WTC11 (cell line): ENCODE data around the gene FAM149B1. TPM values are rescaled to one million over a fixed set of nuclear protein-coding genes. Genes with fewer than 3 reads are reported as not detected.

Experiments
- ATAC-seq: fragments of 200-7000 bp; cut with Tn5 transposase; 2 replicates; pipeline ENCODE4 v1.10.0; 2021; ENCODE audit warnings: mild to moderate bottlenecking, moderate library complexity
- CTCF ChIA-PET: fragments of 300-600 bp; sonication (Branson Sonifier 250); formaldehyde crosslinking; loops from one replicate; lab custom pipeline; 2021; ENCODE audit warnings: antibody characterized with exemption; lab: Charles Lee
- POLR2A ChIA-PET: fragments of 350-600 bp; sonication (Branson Sonifier 250); formaldehyde crosslinking; loops from one replicate; lab custom pipeline; 2021; ENCODE audit warnings: antibody characterized with exemption; lab: Charles Lee
- DNase-seq: peaks from one replicate; pipeline ENCODE4 v3.0.0; 2021; ENCODE audit warnings: low spot score
- H3K27ac Mint-ChIP-seq: 2 replicates; pipeline ENCODE4 v1.8.0; 2021; ENCODE audit warnings: mixed read lengths
- H3K27me3 Mint-ChIP-seq: 2 replicates; pipeline ENCODE4 v1.8.0; 2021; ENCODE audit warnings: low read depth, mild to moderate bottlenecking, moderate library complexity, mixed read lengths
- H3K36me3 Mint-ChIP-seq: 2 replicates; pipeline ENCODE4 v1.8.0; 2021; ENCODE audit warnings: mixed read lengths
- H3K4me1 Mint-ChIP-seq: 2 replicates; pipeline ENCODE4 v1.8.0; 2022; ENCODE audit warnings: mixed read lengths
- H3K4me3 Mint-ChIP-seq: 2 replicates; pipeline ENCODE4 v1.8.0; 2021; ENCODE audit warnings: mild to moderate bottlenecking, moderate library complexity, mixed read lengths
- H3K9me3 Mint-ChIP-seq: 2 replicates; pipeline ENCODE4 v1.8.0; 2021; ENCODE audit warnings: mixed read lengths
- CDX4 ChIP-seq: fragments of 250-450 bp; sonication (Bioruptor Pico); IDR thresholded peaks from 2 replicates; pipeline ENCODE4 v1.9.0; 2021; ENCODE audit warnings: moderate library complexity, mild to moderate bottlenecking, inconsistent platforms, borderline replicate concordance
- CREB1 ChIP-seq: sonication (generic); formaldehyde crosslinking; IDR thresholded peaks from 2 replicates; pipeline ENCODE4 v1.8.0; 2023; ENCODE audit warnings: mild to moderate bottlenecking, missing genetic modification reagents
- E2F4 ChIP-seq: sonication (generic); formaldehyde crosslinking; IDR thresholded peaks from 2 replicates; pipeline ENCODE4 v1.8.1; 2022; ENCODE audit warnings: low read depth, mild to moderate bottlenecking, moderate library complexity, missing genetic modification reagents, borderline replicate concordance
- ESRRA ChIP-seq: sonication (generic); formaldehyde crosslinking; IDR thresholded peaks from 2 replicates; pipeline ENCODE4 v1.8.1; 2022; ENCODE audit warnings: mild to moderate bottlenecking, missing genetic modification reagents, borderline replicate concordance
- FOXJ3 ChIP-seq: sonication (generic); formaldehyde crosslinking; IDR thresholded peaks from 2 replicates; pipeline ENCODE4 v1.9.0; 2021; ENCODE audit warnings: missing genetic modification reagents, mild to moderate bottlenecking, borderline replicate concordance
- GABPB1 ChIP-seq: sonication (generic); formaldehyde crosslinking; IDR thresholded peaks from 2 replicates; pipeline ENCODE4 v1.8.1; 2023; ENCODE audit warnings: mild to moderate bottlenecking, missing genetic modification reagents
- GRHL2 ChIP-seq: fragments of 250-450 bp; sonication (Bioruptor Pico); IDR thresholded peaks from 2 replicates; pipeline ENCODE4 v1.8.0; 2022; ENCODE audit warnings: mild to moderate bottlenecking, moderate library complexity; ENCODE audit not compliant: insufficient replicate concordance, severe bottlenecking
- HMGA2 ChIP-seq: fragments of 250-450 bp; sonication (Bioruptor Pico); IDR thresholded peaks from 2 replicates; pipeline ENCODE4 v1.4.0; 2021; ENCODE audit warnings: mild to moderate bottlenecking, moderate library complexity
- IRF1 ChIP-seq: sonication (generic); formaldehyde crosslinking; IDR thresholded peaks from 2 replicates; pipeline ENCODE4 v1.8.0; 2023; ENCODE audit warnings: missing genetic modification reagents
- MLX ChIP-seq: sonication (generic); formaldehyde crosslinking; IDR thresholded peaks from 2 replicates; pipeline ENCODE4 v1.8.1; 2023; ENCODE audit warnings: mild to moderate bottlenecking, missing genetic modification reagents, moderate library complexity
- NFATC4 ChIP-seq: fragments of 250-450 bp; sonication (Bioruptor Pico); IDR thresholded peaks from 2 replicates; pipeline ENCODE4 v1.9.0; 2021; ENCODE audit warnings: mild to moderate bottlenecking
- NFYB ChIP-seq: sonication (generic); formaldehyde crosslinking; conservative IDR thresholded peaks from 2 replicates; pipeline ENCODE4 v1.8.0; 2022; ENCODE audit warnings: low read depth, missing genetic modification reagents
- NR1H2 ChIP-seq: sonication (generic); formaldehyde crosslinking; IDR thresholded peaks from 2 replicates; pipeline ENCODE4 v1.9.0; 2021; ENCODE audit warnings: mild to moderate bottlenecking, moderate library complexity, missing genetic modification reagents
- NR2C2 ChIP-seq: sonication (generic); formaldehyde crosslinking; IDR thresholded peaks from 2 replicates; pipeline ENCODE4 v1.8.0; 2022; ENCODE audit warnings: mild to moderate bottlenecking, missing genetic modification reagents
- RELA ChIP-seq: sonication (generic); formaldehyde crosslinking; IDR thresholded peaks from 2 replicates; pipeline ENCODE4 v1.8.1; 2022; ENCODE audit warnings: missing genetic modification reagents, mild to moderate bottlenecking, borderline replicate concordance
- SMAD4 ChIP-seq: sonication (generic); formaldehyde crosslinking; IDR thresholded peaks from 2 replicates; pipeline ENCODE4 v1.8.0; 2022; ENCODE audit warnings: mild to moderate bottlenecking, missing genetic modification reagents
- STAT6 ChIP-seq: sonication (generic); formaldehyde crosslinking; conservative IDR thresholded peaks from 2 replicates; pipeline ENCODE4 v1.8.1; 2023; ENCODE audit warnings: mild to moderate bottlenecking, low read depth, missing genetic modification reagents, moderate library complexity
- TCF7 ChIP-seq: sonication (generic); formaldehyde crosslinking; IDR thresholded peaks from 2 replicates; pipeline ENCODE4 v1.8.0; 2022; ENCODE audit warnings: mild to moderate bottlenecking, low read depth, missing genetic modification reagents, moderate library complexity
- USF2 ChIP-seq: sonication (generic); formaldehyde crosslinking; IDR thresholded peaks from 2 replicates; pipeline ENCODE4 v1.8.1; 2023; ENCODE audit warnings: mild to moderate bottlenecking, missing genetic modification reagents, moderate library complexity
- ZNF121 ChIP-seq: sonication (generic); formaldehyde crosslinking; IDR thresholded peaks from 2 replicates; pipeline ENCODE4 v1.8.0; 2023; ENCODE audit warnings: missing genetic modification reagents
- ZNF263 ChIP-seq: sonication (generic); formaldehyde crosslinking; IDR thresholded peaks from 2 replicates; pipeline ENCODE4 v1.8.1; 2022; ENCODE audit warnings: low read depth, mild to moderate bottlenecking, moderate library complexity, missing genetic modification reagents
- ZNF281 ChIP-seq: sonication (generic); formaldehyde crosslinking; IDR thresholded peaks from 2 replicates; pipeline ENCODE4 v1.8.0; 2023; ENCODE audit warnings: mild to moderate bottlenecking, missing genetic modification reagents
- ZNF416 ChIP-seq: fragments of 250-450 bp; sonication (Bioruptor Pico); IDR thresholded peaks from 2 replicates; pipeline ENCODE4 v1.9.0; 2021; ENCODE audit warnings: mild to moderate bottlenecking, inconsistent platforms
- total RNA-seq: library from RNA; stranded (reverse); gene quantifications from 3 replicates; pipeline ENCODE4 v1.2.3, GENCODE V29; 2021

The FAM149B1 gene
- total RNA-seq, 1 experiment from 2014 or later: 13.8 TPM

GRCh38 chr10:73183667-73184281 lies 15.9 kb downstream of the FAM149B1 start:
- no peak overlapping the region for H3K4me3 Mint-ChIP-seq
- no peak overlapping the region for H3K27ac Mint-ChIP-seq
- ChIA-PET POLR2A (no interaction called here), CTCF (no interaction called here)
- no peaks in the 10 kb centered on the region for H3K4me1 Mint-ChIP-seq
- no peaks in the 10 kb centered on the region for H3K27me3 Mint-ChIP-seq
- peaks cover 5% of the 10 kb centered on the region for H3K9me3 Mint-ChIP-seq
- ATAC-seq: no peak
- no peak for DNase-seq
- peaks cover 20% of the 10 kb centered on the region for H3K36me3 Mint-ChIP-seq
- TF ChIP-seq ZNF416 (CRISPR knock-in tag): no peak
- TF ChIP-seq STAT6 (CRISPR knock-in tag): no peak
- TF ChIP-seq ESRRA (CRISPR knock-in tag): no peak
- TF ChIP-seq E2F4: no peak
- TF ChIP-seq GABPB1 (CRISPR knock-in tag): no peak
- no peak for TF ChIP-seq HMGA2
- TF ChIP-seq GRHL2 (CRISPR knock-in tag): no peak

GRCh38 chr10:73186266-73186665 lies 18.3 kb downstream of the FAM149B1 start:
- peaks cover 3% of the 10 kb centered on the region for H3K9me3 Mint-ChIP-seq
- ChIA-PET CTCF (no interaction called here), POLR2A (no interaction called here)
- H3K4me1 Mint-ChIP-seq: no peaks in the 10 kb centered on the region
- no peak overlapping the region for H3K4me3 Mint-ChIP-seq
- ATAC-seq (no peak), DNase-seq (no peak)
- no peak overlapping the region for H3K27ac Mint-ChIP-seq
- no peaks in the 10 kb centered on the region for H3K27me3 Mint-ChIP-seq
- peaks cover 13% of the 10 kb centered on the region for H3K36me3 Mint-ChIP-seq
- TF ChIP-seq CREB1 (CRISPR knock-in tag) (no peak), USF2 (CRISPR knock-in tag) (no peak), E2F4 (no peak), RELA (CRISPR knock-in tag) (no peak), TCF7 (no peak), ZNF281 (CRISPR knock-in tag) (no peak), ZNF121 (no peak), SMAD4 (CRISPR knock-in tag) (no peak), NFYB (CRISPR knock-in tag) (no peak), NR1H2 (CRISPR knock-in tag) (no peak), NFATC4 (CRISPR knock-in tag) (no peak), FOXJ3 (no peak), CDX4 (CRISPR knock-in tag) (no peak), ZNF263 (no peak), IRF1 (no peak), NR2C2 (CRISPR knock-in tag) (no peak), MLX (no peak)
